ENCODE data around the gene RHOV.
"Not testable (repeated sequence)": the region's sequence is repeated elsewhere in the genome, so short reads cannot be mapped to it uniquely, and the experiment has no call there.

Gene RHOV

GRCh38 chr15:40872791-40873693 lies 992 bp downstream of the RHOV start:
- DNase-seq (ENCODE audit: low read depth in 3 of 3): no peak

DNA sequence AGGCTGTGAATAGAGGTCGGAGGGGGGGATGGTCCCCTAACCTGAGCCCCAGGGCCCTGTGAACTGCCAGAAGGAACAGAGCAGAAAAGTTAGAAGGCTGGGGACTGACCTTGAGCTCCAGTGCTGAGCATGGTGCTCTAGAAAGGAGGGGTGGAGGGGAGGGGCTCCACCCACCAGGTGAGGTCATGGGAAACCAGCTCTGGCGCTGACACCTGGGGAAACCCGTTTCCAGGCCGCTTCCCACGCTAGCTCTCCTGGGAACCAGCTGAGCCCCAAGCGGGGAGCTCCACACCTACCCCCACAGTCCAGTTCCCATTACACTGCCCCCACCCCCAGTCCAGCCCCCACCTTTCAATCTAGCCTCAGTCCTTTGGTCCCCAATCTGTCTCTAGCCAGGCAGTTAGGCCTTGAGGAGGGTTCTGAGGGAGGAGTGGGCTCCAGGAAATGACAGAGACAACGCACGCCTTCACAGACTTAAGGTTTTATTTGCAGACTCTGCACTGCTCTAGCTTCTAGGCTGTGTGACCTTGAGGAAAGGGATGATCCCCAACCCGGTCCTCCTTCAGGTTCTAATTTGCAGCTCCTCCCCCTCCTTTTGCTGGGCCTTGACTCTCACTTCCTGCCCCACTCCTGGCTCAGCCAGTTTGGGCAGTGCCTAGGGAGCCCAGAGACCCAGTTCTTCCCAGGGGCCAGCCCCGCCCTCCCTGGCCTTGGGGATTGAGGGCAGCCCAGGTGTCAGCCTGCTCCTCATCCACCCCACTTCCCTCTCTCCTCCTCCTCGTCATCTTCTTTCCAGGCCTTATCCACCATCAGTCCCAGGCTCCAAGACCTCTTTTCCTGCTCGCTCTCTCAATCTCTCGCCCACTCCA lies 2.1 kb downstream of the RHOV start:
- DNase-seq (ENCODE audit: low read depth in 3 of 3): no peak

DNA sequence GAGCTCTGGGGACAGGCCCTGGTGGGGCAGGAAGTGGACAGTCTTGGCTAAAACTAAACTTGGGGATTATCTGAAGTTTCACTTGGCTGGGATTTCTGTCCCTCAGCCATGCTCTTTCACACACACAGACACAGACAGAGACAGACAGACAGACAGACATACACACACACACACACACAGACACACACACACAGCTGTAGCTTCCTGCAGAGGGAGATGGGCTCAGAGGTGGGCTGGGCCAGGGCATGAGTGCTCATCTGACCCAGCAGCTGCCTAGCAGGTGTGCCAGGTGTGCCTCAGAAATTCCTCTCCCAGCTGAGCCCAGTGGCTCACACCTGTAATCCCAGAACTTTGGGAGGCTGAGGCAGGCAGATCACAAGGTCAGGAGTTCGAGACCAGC lies 3.3 kb downstream of the RHOV start:
- DNase-seq (ENCODE audit: low read depth in 3 of 3): no peak

GRCh38 chr15:40869686-40870085 lies 4.3 kb downstream of the RHOV start:
- DNase-seq (ENCODE audit: low read depth in 3 of 3): no peak

DNA sequence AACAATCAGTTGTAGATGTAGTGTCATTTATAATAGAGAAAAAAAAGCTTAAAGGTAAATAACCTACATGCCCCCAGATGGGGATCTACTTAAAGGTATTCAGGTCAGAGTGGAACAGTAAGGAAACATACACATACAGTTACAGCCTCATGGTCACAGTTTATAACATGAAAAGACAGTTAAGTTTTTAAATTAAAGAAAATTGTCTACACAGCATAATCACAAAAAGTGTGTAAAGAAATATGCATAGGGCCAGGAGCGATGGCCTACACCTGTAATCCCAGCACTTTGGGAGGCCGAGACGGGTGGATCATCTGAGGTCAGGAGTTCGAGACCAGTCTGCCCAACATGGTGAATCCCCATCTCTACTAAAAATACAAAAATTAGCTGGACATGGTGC lies 6.8 kb downstream of the RHOV start:
- no peak for DNase-seq (ENCODE audit: low read depth in 3 of 3)

DNA sequence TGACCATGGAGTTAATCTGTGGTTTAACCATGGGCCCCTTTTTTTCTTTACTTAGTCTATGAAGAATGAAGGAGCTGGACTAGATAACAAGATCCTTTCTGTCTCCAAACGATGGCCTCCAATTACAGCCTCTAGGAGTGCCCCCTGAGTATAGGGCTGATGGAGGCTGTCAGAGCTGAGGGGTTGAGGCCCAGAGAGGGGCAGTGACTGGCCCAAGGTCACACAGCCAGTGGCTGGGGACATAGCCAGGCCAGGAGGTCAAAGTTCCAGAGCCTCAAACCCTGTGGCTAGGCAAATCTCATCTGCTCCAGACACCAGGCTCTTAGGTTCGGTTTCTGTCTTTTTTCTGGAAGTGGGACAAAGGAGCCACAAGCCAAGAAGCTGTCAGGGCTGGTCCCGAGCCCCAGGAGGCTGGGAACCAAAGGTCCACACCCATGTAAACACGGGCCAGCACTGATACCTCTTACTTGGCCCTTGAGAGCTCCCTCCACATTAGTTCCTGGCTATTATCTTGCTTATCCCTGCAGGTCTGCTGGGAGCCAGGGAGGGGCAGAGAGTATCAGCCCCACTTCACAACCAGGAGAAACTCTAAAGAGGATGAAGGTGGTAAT lies 10.3 kb downstream of the RHOV start:
- DNase-seq (ENCODE audit: low read depth in 3 of 3): no peak

- not testable (repeated sequence) for DNase-seq (ENCODE audit: low read depth in 3 of 3)
Observed at GRCh38 chr15:40861147-40861546, 12.9 kb downstream of the RHOV start.

- peak; percentile 77 to 90 (median 79) for DNase-seq (ENCODE audit: low read depth in 3 of 3)
Observed at GRCh38 chr15:40859206-40859851, 14.7 kb downstream of the RHOV start.

- no peak for DNase-seq (ENCODE audit: low read depth in 3 of 3)
Observed at GRCh38 chr15:40858706-40859105, 15.3 kb downstream of the RHOV start.

- peak; percentile 60 to 70 (median 61) for DNase-seq (ENCODE audit: low read depth in 3 of 3)
Observed at GRCh38 chr15:40857601-40858341, 16.3 kb downstream of the RHOV start.

DNA sequence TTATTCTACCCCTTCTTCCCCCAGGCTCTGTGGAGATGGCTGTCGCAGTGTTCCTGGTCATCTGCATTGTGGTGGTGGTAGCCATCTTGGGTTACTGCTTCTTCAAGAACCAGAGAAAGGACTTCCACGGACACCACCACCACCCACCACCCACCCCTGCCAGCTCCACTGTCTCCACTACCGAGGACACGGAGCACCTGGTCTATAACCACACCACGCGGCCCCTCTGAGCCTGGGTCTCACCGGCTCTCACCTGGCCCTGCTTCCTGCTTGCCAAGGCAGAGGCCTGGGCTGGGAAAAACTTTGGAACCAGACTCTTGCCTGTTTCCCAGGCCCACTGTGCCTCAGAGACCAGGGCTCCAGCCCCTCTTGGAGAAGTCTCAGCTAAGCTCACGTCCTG lies 17.3 kb downstream of the RHOV start:
- DNase-seq (ENCODE audit: low read depth in 3 of 3): no peak

GRCh38 chr15:40855706-40856234 lies 18.3 kb downstream of the RHOV start:
- no peak for DNase-seq (ENCODE audit: low read depth in 3 of 3)

GRCh38 chr15:40854161-40854560 lies 19.9 kb downstream of the RHOV start:
- DNase-seq (ENCODE audit: low read depth in 3 of 3): no peak

DNA sequence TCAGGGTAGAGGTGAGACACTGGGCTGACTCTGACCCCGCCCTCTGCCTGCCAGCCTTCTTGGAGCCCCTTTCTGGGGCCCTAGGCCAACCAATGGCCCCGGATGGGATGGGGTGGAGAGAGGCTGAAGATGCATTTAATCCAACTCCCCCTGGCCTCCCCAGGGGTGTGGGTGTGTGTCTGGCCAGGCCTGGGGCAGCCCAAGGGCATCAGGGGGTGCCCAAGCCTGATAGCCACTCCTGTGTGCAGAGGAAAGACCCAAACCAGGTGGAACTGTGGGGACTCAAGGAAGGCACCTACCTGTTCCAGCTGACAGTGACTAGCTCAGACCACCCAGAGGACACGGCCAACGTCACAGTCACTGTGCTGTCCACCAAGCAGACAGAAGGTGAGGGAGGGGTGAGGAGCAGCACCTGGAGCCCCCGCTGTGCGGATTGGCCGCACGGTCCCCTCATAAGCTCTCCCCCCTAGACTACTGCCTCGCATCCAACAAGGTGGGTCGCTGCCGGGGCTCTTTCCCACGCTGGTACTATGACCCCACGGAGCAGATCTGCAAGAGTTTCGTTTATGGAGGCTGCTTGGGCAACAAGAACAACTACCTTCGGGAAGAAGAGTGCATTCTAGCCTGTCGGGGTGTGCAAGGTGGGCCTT lies 20.7 kb downstream of the RHOV start:
- DNase-seq (ENCODE audit: low read depth in 3 of 3): no peak

- no peak for DNase-seq (ENCODE audit: low read depth in 3 of 3)
Observed at GRCh38 chr15:40852529-40852928, 21.5 kb downstream of the RHOV start.

GRCh38 chr15:40850576-40851112 lies 23.4 kb downstream of the RHOV start:
- DNase-seq (ENCODE audit: low read depth in 3 of 3): no peak

DNA sequence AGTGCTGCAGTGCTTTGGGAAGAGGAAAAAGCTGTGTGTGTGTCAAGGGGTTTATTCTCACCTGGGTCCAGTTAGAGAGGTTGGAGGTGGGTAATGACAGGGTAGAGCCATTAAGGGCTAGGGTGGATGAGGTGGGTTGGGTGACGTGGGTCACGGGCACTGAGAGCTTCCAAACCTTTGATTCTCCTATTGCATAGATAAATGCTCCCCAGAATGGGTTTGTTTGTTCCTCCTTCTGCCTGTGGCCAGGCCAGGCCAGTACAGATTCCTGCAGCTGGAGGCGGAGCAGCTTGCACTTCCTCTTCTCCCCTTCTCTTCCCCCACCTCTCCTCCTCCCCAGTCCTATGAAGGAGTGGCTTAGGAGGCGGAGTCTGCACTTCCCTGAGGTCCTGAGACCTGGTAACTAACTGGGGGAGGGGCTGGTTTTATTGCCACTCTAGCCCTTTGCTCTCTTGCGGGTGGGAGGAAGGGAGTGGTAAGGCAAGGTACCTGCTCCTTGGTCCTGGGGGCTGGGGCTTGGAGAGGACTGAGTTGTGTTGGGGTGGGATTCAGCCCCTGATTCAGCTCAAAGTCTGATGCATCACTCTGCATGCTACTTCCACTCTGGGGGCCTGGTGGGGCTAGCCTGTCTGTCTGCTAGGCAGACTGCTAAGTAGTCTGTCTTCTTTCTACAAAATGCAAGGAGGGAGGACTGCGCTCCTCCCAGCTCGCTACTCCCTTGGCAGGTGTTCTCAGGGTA lies 26.6 kb downstream of the RHOV start:
- no peak for DNase-seq (ENCODE audit: low read depth in 3 of 3)

DNA sequence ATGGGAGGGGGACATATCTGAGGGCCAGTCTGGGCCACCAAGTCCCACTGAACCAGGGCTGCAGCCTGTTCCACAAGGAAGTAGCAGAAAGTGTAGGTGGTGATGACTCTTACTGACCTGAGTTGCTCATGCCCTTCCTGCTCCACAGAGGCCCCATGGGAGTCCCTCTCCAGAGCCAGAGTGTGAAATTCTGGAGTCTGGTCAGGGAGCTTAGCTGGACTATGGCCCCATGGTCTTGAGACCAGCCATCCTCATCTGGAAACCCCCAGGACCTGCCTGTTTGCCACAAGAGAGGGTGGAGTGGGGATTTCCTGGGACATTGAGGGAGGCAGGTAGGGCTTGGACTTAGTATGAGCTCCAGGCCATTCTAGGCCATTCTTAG lies 27.2 kb downstream of the RHOV start:
- no peak for DNase-seq (ENCODE audit: low read depth in 3 of 3)

DNA sequence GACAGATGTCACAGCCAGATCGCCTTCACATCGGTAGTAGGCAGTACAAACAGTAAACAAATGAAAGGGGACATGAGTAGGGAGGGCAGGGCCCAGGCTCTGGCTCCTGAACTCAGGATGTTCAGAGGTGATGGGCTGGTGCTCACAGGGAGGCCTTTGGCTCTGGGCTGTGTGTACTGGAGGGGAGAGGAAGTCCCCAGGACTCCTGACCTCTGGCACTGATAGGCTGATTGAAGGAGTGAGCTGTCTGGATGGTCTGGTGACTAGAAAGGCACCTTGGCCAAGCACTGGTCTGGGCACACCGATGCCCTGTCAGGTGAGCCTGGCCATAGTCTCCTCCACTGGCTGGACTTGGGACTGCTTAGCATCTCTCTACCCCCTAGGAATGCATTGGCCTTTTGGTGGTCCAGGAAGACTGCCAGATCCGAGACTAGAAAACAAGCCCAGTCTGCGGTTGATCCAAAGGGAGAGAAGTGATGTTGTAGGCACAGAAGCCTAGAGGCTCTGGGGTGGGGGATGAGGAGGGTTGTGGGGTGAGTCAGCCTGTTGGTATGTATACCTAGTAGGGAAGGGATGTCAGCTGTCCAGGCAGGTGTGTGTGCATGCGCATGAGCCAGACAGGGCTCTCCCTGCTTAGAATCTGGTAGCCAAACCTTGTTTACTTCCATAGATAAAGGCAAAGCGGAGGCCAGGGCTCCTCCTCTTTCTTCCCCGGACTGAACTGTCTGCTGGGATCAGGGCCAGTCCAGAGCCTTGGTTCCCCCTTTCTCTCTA lies 28.3 kb downstream of the RHOV start:
- DNase-seq (ENCODE audit: low read depth in 3 of 3): no peak
